PC-3 (cell line): ENCODE data around the gene TKTL1. TPM values are rescaled to one million over a fixed set of nuclear protein-coding genes. Genes with fewer than 3 reads are reported as not detected.
"Not testable (repeated sequence)": the region's sequence is repeated elsewhere in the genome, so short reads cannot be mapped to it uniquely, and the experiment has no call there.

Experiments used
- ATAC-seq: fragments of 200-7000 bp; cut with Tn5 transposase; 2 replicates; pipeline ENCODE4 v1.9.1; 2020; ENCODE audit warnings: mild to moderate bottlenecking, moderate library complexity
- BruUV-seq: library from RNA; stranded (reverse); fragments of 400-500 nt; replicated peaks from 2 replicates; lab custom pipeline; 2021; lab: Mats Ljungman, UMichigan
- CTCF ChIA-PET: fragments of 300-600 bp; sonication (Branson Sonifier 250); formaldehyde crosslinking; loops from one replicate; lab custom pipeline; 2022; ENCODE audit warnings: antibody characterized with exemption; lab: Charles Lee
- POLR2A ChIA-PET: fragments of 300-600 bp; sonication (Branson Sonifier 250); formaldehyde crosslinking; loops from one replicate; lab custom pipeline; 2022; ENCODE audit warnings: antibody characterized with exemption; ENCODE audit not compliant: unreplicated experiment; lab: Charles Lee
- DNase-seq: peaks from one replicate; pipeline ENCODE4 v3.0.0-alpha.2; 2015
- H2AFZ ChIP-seq: fragments of 300-600 bp; sonication (generic); 2 replicates; pipeline ENCODE4 v1.6.0; 2016; ENCODE audit warnings: antibody characterized with exemption, low read length
- H3F3A ChIP-seq: fragments of 300-600 bp; sonication (generic); one replicate; pipeline ENCODE4 v1.6.0; 2017; ENCODE audit warnings: antibody characterized with exemption, low read length, control low read depth, mild to moderate bottlenecking; ENCODE audit not compliant: unreplicated experiment
- H3K27ac ChIP-seq: fragments of 300-600 bp; sonication (generic); 2 replicates; pipeline ENCODE4 v1.5.1; 2016; ENCODE audit warnings: mild to moderate bottlenecking, low read length
- H3K27me3 ChIP-seq: fragments of 300-600 bp; sonication (generic); 2 replicates; pipeline ENCODE4 v1.6.1; 2016; ENCODE audit warnings: low read length, mixed read lengths
- H3K36me3 ChIP-seq: fragments of 300-600 bp; sonication (generic); 2 replicates; pipeline ENCODE4 v1.6.1; 2016; ENCODE audit warnings: low read depth, mixed run types, low read length, mixed read lengths
- H3K4me1 ChIP-seq: fragments of 300-600 bp; sonication (generic); 2 replicates; pipeline ENCODE4 v1.5.1; 2016; ENCODE audit warnings: low read length; ENCODE audit not compliant: insufficient read depth
- H3K4me2 ChIP-seq: fragments of 300-600 bp; sonication (generic); 2 replicates; pipeline ENCODE4 v1.6.0; 2016; ENCODE audit warnings: low read length
- H3K4me3 ChIP-seq: fragments of 300-600 bp; sonication (generic); 2 replicates; pipeline ENCODE4 v1.5.1; 2016; ENCODE audit warnings: mild to moderate bottlenecking, low read length, mixed read lengths
- H3K79me2 ChIP-seq: fragments of 300-600 bp; sonication (generic); 2 replicates; pipeline ENCODE4 v1.6.1; 2017; ENCODE audit warnings: low read length, mixed read lengths
- H3K9ac ChIP-seq: fragments of 300-600 bp; sonication (generic); 2 replicates; pipeline ENCODE4 v1.6.0; 2016; ENCODE audit warnings: mild to moderate bottlenecking, low read length
- H3K9me2 ChIP-seq: fragments of 300-600 bp; sonication (generic); replicated peaks from 2 replicates; pipeline ENCODE4 v1.6.1; 2016; ENCODE audit warnings: mixed run types, low read length, mixed read lengths
- H3K9me3 ChIP-seq: fragments of 300-600 bp; sonication (generic); 2 replicates; pipeline ENCODE4 v1.6.1; 2016; ENCODE audit warnings: low read length, mixed read lengths
- H4K20me1 ChIP-seq: fragments of 300-600 bp; sonication (generic); 2 replicates; pipeline ENCODE4 v1.6.1; 2016; ENCODE audit warnings: low read length, mixed read lengths
- EZH2 ChIP-seq: fragments of 300-600 bp; sonication (generic); IDR thresholded peaks from one replicate; pipeline ENCODE4 v1.6.1; 2017; ENCODE audit warnings: antibody characterized with exemption, mild to moderate bottlenecking, low read length; ENCODE audit not compliant: unreplicated experiment
- EZH2phosphoT487 ChIP-seq: fragments of 300-600 bp; sonication (generic); IDR thresholded peaks from 2 replicates; pipeline ENCODE4 v1.6.1; 2018; ENCODE audit warnings: mild to moderate bottlenecking, antibody characterized with exemption, low read length, borderline replicate concordance
- intact Hi-C: fragments of 100-400 bp; cut with micrococcal nuclease; formaldehyde crosslinking; loops from 2 replicates; pipeline ENCODE4 v1.9.0; 2023
- total RNA-seq: library from RNA; depleted of rRNA; stranded (reverse); fragments of >200 nt; gene quantifications from 2 replicates; pipeline ENCODE4 v1.2.3, GENCODE V29; 2014
- TF ChIP-seq, protein P1 (sequence below): fragments of 300-600 bp; sonication (generic); conservative IDR thresholded peaks from 2 replicates; pipeline ENCODE4 v1.5.1; 2017; ENCODE audit warnings: antibody characterized with exemption, low read depth, mild to moderate bottlenecking, low read length

Gene TKTL1
- total RNA-seq, 1 experiment from 2014 or later = not detected

DNA sequence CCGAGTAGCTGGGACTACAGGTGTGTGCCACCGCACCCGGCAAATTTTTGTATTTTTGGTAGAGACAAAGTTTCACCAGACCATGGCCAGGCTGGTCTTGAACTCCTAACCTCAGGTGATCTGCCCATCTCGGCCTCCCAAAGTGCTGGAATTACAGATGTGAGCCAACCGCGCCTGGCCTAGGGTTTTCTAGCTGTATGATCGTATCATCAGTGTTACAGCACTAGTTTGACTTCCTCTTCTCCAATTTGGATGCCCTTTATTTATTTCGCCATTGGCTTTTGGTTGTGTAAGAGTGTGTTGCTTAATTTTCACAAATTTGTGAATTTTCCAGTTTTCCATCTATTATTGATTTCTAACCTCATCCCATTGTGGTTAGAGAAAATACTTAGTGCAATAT lies 5.2 kb downstream of the TKTL1 start:
- Histone ChIP-seq H3K9me2 (no peaks in the 10 kb centered on the region), H3K4me2 (no peak overlapping the region), H4K20me1 (no peaks in the 10 kb centered on the region), H2AFZ (no peak overlapping the region), H3K79me2 (no peaks in the 10 kb centered on the region), H3K4me1 (no peaks in the 10 kb centered on the region), H3K4me3 (no peak overlapping the region), H3K36me3 (no peaks in the 10 kb centered on the region), H3F3A (no peaks in the 10 kb centered on the region), H3K9me3 (no peaks in the 10 kb centered on the region), H3K9ac (no peak overlapping the region), H3K27me3 (no peaks in the 10 kb centered on the region), H3K27ac (no peak overlapping the region)
- no TSS peak for BruUV-seq
- CTCF ChIA-PET = no interaction called here
- DNase-seq (no peak), ATAC-seq (no peak)
- TF ChIP-seq, protein P1, sequence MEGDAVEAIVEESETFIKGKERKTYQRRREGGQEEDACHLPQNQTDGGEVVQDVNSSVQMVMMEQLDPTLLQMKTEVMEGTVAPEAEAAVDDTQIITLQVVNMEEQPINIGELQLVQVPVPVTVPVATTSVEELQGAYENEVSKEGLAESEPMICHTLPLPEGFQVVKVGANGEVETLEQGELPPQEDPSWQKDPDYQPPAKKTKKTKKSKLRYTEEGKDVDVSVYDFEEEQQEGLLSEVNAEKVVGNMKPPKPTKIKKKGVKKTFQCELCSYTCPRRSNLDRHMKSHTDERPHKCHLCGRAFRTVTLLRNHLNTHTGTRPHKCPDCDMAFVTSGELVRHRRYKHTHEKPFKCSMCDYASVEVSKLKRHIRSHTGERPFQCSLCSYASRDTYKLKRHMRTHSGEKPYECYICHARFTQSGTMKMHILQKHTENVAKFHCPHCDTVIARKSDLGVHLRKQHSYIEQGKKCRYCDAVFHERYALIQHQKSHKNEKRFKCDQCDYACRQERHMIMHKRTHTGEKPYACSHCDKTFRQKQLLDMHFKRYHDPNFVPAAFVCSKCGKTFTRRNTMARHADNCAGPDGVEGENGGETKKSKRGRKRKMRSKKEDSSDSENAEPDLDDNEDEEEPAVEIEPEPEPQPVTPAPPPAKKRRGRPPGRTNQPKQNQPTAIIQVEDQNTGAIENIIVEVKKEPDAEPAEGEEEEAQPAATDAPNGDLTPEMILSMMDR = no peak
- TF ChIP-seq EZH2 (no peak), EZH2phosphoT487 (no peak)
- POLR2A ChIA-PET = no interaction called here
- intact Hi-C loops = no loop called here

DNA sequence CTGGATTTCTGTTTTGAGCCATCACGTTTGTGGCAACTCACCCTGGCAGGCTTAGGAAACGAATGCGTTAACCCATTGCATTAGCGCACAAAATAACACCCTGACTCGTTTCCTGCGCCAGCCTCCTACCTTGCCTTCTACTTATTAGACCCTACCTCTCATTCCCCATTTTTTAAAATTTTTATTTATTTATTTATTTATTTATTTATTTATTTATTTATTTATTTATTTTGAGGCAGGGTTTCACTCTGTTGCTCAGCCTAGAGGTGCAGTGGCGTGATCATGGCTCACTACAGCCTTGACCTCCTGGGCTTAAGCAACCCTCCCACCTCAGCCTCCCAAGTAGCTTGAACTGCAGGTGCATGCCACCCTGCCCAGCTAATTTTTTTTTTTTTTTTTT lies 7.4 kb downstream of the TKTL1 start:
- H3K4me1 ChIP-seq, H3K9me2 ChIP-seq, H2AFZ ChIP-seq, H3K9me3 ChIP-seq, BruUV-seq, DNase-seq, ATAC-seq, H3K79me2 ChIP-seq, intact Hi-C loops, H3K4me3 ChIP-seq, H4K20me1 ChIP-seq, H3K9ac ChIP-seq, H3K36me3 ChIP-seq, H3K27me3 ChIP-seq, H3K27ac ChIP-seq, H3K4me2 ChIP-seq, POLR2A ChIA-PET, H3F3A ChIP-seq: not testable (repeated sequence)
- CTCF ChIA-PET = interaction anchor here (0.6 kb wide), 1 partner anchor 205 kb away, joined by 9 read pairs; no protein-coding TSS in a partner anchor

DNA sequence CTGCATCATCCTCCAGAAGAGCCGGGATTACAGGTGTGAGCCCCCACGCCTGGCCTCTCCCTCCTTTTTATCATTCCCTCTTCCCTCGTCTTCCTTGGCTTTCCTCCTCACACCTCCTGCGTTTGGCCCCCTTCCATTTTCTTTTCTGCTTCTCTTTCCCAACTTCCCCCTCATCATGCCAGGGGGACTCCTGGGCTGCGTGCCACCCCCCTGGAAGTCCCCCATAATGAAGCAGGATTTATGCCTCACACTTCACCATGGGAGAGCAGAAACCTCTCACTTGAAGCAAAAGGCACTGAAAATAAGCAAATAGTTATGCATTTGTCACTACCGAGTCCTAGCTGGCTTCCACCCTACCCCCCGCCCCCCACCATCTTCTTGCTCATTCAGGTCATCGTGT lies 7.9 kb downstream of the TKTL1 start:
- BruUV-seq = no TSS peak
- ATAC-seq (no peak), DNase-seq (no peak)
- H3K4me2 ChIP-seq = no peak overlapping the region
- H3F3A ChIP-seq = no peaks in the 10 kb centered on the region
- H3K4me1 ChIP-seq = no peaks in the 10 kb centered on the region
- CTCF ChIA-PET = no interaction called here
- H3K9ac ChIP-seq = no peak overlapping the region
- no peak overlapping the region for H2AFZ ChIP-seq
- no peak overlapping the region for H3K27ac ChIP-seq
- no peaks in the 10 kb centered on the region for H3K9me3 ChIP-seq
- H3K36me3 ChIP-seq = no peaks in the 10 kb centered on the region
- TF ChIP-seq, protein P1 = no peak
- TF ChIP-seq EZH2 = no peak
- no peak for TF ChIP-seq EZH2phosphoT487
- no peaks in the 10 kb centered on the region for H4K20me1 ChIP-seq
- H3K79me2 ChIP-seq = no peaks in the 10 kb centered on the region
- no peaks in the 10 kb centered on the region for H3K9me2 ChIP-seq
- no peak overlapping the region for H3K4me3 ChIP-seq
- H3K27me3 ChIP-seq = no peaks in the 10 kb centered on the region
- intact Hi-C loops = no loop called here
- POLR2A ChIA-PET = no interaction called here
